Heart left ventricle (tissue), 13 donors: ENCODE measurements around the gene EPG5.

Source experiments
- POLR2A ChIP-seq, 2 donors: fragments of 450-650 bp; IDR thresholded peaks; one replicate each; pipeline ENCODE4 v1.6.1; 2017; ENCODE audit warnings: antibody characterized with exemption in 2 of 2, mild to moderate bottlenecking in 2 of 2, moderate library complexity in 2 of 2
- TF ChIP-seq, protein P1 (sequence below), 12 donors: fragments of 200-600 bp; sonication (generic) in 4 of 12; IDR thresholded peaks; one replicate each; pipeline versions ENCODE4 v1.5.0 to v1.8.0; 2018 to 2022; ENCODE audit warnings: antibody characterized with exemption in 12 of 12, mild to moderate bottlenecking in 5 of 12
- donor health status: ischemic (EF 13 %, LVEDD 7.1; RV severe dilation, severe dysfunction).
- donor health status: DM: no; HTN: yes; CAD: no.
- donor health status: DM: no; HTN: no; CAD: no.
- donor health status: ischemic (EF 25% LVEDD 6.9; RV normal size, moderate dysfunction).
- donor health status: ischemic (EF 25% LVEDD 5.7; RV mildly dilated, moderate dysfunction).
- donor health status: ischemic (EF 35%, LVEDD 5.7; RV mildly dilated, moderate dysfunction).
- donor health status: nonischemic (EF 11% LVEDD 7.7; RV severe dilation, severe dysfunction).
- donor health status: DM: yes; HTN: yes; CAD: no.
- donor health status: PGD.
- donor health status: ischemic (EF 29% LVEDD 5.4; RV normal size, mild dysfunction).
- donor health status: nonischemic (EF 23%, LVEDD 6.1; RV moderate dilation, normal function).

DNA sequence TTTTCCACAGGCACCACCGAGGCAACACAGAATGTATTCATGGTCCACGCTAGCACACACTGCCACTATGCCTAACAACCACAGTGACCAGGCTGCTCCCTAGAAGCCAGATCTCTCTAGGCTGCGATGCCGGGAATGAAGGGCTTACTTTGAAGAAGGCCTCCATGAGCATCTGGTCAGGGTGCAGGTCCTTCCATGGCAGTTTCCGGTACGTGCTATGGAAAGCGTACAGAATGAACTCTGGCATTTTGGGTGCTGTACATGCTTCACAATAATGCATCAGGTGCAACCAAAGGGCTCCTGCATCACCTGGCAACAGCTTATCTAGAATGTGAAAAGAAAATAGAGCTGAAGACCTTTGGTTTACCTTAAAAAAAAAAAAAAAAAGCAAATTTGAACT is 96.7 kb downstream of the EPG5 start:
- TF ChIP-seq, protein P1, sequence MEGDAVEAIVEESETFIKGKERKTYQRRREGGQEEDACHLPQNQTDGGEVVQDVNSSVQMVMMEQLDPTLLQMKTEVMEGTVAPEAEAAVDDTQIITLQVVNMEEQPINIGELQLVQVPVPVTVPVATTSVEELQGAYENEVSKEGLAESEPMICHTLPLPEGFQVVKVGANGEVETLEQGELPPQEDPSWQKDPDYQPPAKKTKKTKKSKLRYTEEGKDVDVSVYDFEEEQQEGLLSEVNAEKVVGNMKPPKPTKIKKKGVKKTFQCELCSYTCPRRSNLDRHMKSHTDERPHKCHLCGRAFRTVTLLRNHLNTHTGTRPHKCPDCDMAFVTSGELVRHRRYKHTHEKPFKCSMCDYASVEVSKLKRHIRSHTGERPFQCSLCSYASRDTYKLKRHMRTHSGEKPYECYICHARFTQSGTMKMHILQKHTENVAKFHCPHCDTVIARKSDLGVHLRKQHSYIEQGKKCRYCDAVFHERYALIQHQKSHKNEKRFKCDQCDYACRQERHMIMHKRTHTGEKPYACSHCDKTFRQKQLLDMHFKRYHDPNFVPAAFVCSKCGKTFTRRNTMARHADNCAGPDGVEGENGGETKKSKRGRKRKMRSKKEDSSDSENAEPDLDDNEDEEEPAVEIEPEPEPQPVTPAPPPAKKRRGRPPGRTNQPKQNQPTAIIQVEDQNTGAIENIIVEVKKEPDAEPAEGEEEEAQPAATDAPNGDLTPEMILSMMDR (IDR thresholded peaks at IDR 0.05), result no peak
- TF ChIP-seq POLR2A (IDR thresholded peaks at IDR 0.05), result no peak
